GM23248 (cell line): Measurements from ENCODE around the gene CACNB2.

Experiments
- EZH2 ChIP-seq: fragments of 200-600 bp; sonication (generic); IDR thresholded peaks from 2 replicates; pipeline ENCODE4 v1.6.1; 2018; ENCODE audit warnings: antibody characterized with exemption, mild to moderate bottlenecking; ENCODE audit not compliant: insufficient read depth, poor library complexity, severe bottlenecking
- EZH2phosphoT487 ChIP-seq: fragments of 200-600 bp; sonication (generic); IDR thresholded peaks from 2 replicates; pipeline ENCODE4 v1.6.1; 2018; ENCODE audit warnings: antibody characterized with exemption, moderate library complexity, mild to moderate bottlenecking, low read depth; ENCODE audit not compliant: insufficient read depth

DNA sequence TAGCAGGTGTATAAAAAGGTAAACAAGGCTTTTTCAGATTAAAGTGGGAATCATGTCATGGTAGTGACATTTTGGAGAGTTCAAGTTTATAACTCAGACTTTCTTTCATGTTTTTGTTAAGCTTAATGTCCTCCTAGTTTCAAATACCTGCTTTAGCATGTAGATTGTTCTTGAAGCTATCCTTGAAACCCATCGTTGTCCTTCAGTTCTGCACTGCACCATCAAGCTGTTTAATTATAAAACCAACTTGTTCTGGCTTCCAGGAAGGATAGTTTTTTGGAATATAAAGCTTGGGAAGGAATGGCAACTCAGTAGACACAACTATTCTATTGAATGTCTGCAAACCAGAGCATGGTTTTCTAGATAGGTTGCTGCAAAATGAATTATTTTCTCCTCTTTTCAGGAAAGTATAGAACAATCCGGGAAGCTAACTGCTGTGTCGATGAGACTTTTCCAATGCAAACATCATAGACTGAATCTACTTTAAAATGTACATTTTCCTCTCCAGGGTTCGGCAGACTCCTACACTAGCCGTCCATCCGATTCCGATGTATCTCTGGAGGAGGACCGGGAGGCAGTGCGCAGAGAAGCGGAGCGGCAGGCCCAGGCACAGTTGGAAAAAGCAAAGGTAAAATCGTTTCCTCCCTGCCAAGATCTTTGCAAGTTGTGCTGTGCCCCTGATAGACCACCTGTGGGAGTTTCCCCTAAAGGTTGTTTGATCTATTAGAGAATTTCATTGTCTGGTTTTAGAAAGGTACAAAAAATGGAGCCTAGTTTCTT, 261.4 kb downstream of the CACNB2 start:
- no peak for TF ChIP-seq EZH2
- no peak for TF ChIP-seq EZH2phosphoT487
